ENCODE measurements around the gene RAB18. TPM values are rescaled to one million over a fixed set of nuclear protein-coding genes. Genes with fewer than 3 reads are reported as not detected.

The RAB18 gene
- total RNA-seq, 1 donor from 2014 or later = 162 TPM

DNA sequence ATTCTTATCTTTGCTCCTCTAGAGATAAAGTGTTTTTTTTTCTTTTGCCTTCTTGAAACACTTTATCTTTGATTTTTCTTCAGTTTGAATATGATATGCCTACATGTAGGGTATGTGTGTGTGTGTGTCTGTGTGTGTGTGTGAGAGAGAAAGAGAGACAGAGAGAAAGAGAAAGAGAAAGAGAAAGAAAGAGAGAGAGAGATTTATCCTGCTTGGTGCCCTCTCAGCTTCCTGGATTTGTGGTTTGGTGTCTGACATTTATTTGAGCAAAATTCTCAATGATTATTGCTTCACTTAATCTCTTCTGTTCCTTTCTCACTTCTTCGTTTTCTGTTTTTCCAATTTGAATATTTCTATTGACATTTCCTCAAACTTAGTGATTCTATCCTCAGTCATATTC is 60.3 kb downstream of the RAB18 start:
- DNase-seq (ENCODE audit: low read depth) (no peak), FAIRE-seq (no peak)
- no peaks in the 10 kb centered on the region for H3K36me3 ChIP-seq (ENCODE audit: insufficient read depth, low read length)
- H3K4me3 ChIP-seq (ENCODE audit: insufficient read depth, low read depth, low read length) = no peak overlapping the region
- no peak overlapping the region for H3K9ac ChIP-seq (ENCODE audit: low read length)
- H3K4me1 ChIP-seq (ENCODE audit: insufficient read depth, low read length) = no peaks in the 10 kb centered on the region
- no peaks in the 10 kb centered on the region for H3K27me3 ChIP-seq (ENCODE audit: insufficient read depth, low read length)
- H3K9me3 ChIP-seq (ENCODE audit: insufficient read depth, low read depth, low read length) = no peaks in the 10 kb centered on the region
- H3K4me2 ChIP-seq (ENCODE audit: low read length) = no peak overlapping the region
- H3K36me3 Mint-ChIP-seq (ENCODE audit: low read depth, unreplicated experiment) = peaks cover 6% of the 10 kb centered on the region
- no peak overlapping the region for H2AFZ ChIP-seq (ENCODE audit: low read depth, low read length)
- H3K4me1 Mint-ChIP-seq (ENCODE audit: low read depth, unreplicated experiment) = peaks cover 4% of the 10 kb centered on the region
- no peak overlapping the region for H3K4me3 Mint-ChIP-seq (ENCODE audit: unreplicated experiment)
- H3K9me3 Mint-ChIP-seq (ENCODE audit: unreplicated experiment) = peaks cover 2% of the 10 kb centered on the region
- H3K27ac Mint-ChIP-seq (ENCODE audit: unreplicated experiment) = no peak overlapping the region
- TF ChIP-seq EZH2 (IDR thresholded peaks at IDR 0.05; ENCODE audit: insufficient read depth, low read length) = no peak
- TF ChIP-seq, protein P1, sequence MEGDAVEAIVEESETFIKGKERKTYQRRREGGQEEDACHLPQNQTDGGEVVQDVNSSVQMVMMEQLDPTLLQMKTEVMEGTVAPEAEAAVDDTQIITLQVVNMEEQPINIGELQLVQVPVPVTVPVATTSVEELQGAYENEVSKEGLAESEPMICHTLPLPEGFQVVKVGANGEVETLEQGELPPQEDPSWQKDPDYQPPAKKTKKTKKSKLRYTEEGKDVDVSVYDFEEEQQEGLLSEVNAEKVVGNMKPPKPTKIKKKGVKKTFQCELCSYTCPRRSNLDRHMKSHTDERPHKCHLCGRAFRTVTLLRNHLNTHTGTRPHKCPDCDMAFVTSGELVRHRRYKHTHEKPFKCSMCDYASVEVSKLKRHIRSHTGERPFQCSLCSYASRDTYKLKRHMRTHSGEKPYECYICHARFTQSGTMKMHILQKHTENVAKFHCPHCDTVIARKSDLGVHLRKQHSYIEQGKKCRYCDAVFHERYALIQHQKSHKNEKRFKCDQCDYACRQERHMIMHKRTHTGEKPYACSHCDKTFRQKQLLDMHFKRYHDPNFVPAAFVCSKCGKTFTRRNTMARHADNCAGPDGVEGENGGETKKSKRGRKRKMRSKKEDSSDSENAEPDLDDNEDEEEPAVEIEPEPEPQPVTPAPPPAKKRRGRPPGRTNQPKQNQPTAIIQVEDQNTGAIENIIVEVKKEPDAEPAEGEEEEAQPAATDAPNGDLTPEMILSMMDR (IDR thresholded peaks at IDR 0.05; ENCODE audit: insufficient read depth, low read depth, low read length) = no peak
- H4K20me1 ChIP-seq (ENCODE audit: insufficient read depth, low read length) = no peaks in the 10 kb centered on the region
- H3K79me2 ChIP-seq (ENCODE audit: insufficient read depth, low read length) = no peaks in the 10 kb centered on the region
- no peaks in the 10 kb centered on the region for H3K27me3 Mint-ChIP-seq (ENCODE audit: low read depth, unreplicated experiment)
- H3K27ac ChIP-seq (ENCODE audit: low read depth, low read length) = no peak overlapping the region

DNA sequence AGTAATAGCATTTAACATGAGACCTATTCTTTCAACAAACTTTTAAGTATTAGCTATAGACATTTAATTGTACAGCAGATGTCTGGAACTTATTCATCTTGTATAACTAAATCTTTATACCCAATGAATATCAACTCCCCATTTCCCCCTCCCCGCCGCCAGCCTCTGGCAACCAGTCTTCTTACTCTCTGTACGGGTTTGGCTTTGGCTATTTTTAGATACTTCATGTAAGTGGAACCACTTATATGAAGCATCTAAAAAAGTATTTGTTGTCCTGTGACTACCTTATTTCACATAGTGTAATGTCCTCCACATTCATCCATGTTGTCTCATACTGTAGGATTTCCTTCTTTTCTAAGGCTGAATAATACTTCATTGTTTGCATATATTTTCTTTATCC is 60.8 kb downstream of the RAB18 start:
- Mint-ChIP-seq H3K4me3 (ENCODE audit: unreplicated experiment) (no peak overlapping the region), H3K36me3 (ENCODE audit: low read depth, unreplicated experiment) (peaks cover 8% of the 10 kb centered on the region), H3K27me3 (ENCODE audit: low read depth, unreplicated experiment) (no peaks in the 10 kb centered on the region), H3K27ac (ENCODE audit: unreplicated experiment) (no peak overlapping the region), H3K9me3 (ENCODE audit: unreplicated experiment) (peaks cover 2% of the 10 kb centered on the region), H3K4me1 (ENCODE audit: low read depth, unreplicated experiment) (peaks cover 4% of the 10 kb centered on the region)
- Histone ChIP-seq H3K36me3 (ENCODE audit: insufficient read depth, low read length) (no peaks in the 10 kb centered on the region), H3K27me3 (ENCODE audit: insufficient read depth, low read length) (no peaks in the 10 kb centered on the region), H3K9ac (ENCODE audit: low read length) (no peak overlapping the region), H4K20me1 (ENCODE audit: insufficient read depth, low read length) (no peaks in the 10 kb centered on the region), H3K27ac (ENCODE audit: low read depth, low read length) (no peak overlapping the region), H3K4me2 (ENCODE audit: low read length) (no peak overlapping the region), H3K4me1 (ENCODE audit: insufficient read depth, low read length) (no peaks in the 10 kb centered on the region), H3K79me2 (ENCODE audit: insufficient read depth, low read length) (no peaks in the 10 kb centered on the region), H3K4me3 (ENCODE audit: insufficient read depth, low read depth, low read length) (no peak overlapping the region), H3K9me3 (ENCODE audit: insufficient read depth, low read depth, low read length) (no peaks in the 10 kb centered on the region), H2AFZ (ENCODE audit: low read depth, low read length) (no peak overlapping the region)
- no peak for DNase-seq (ENCODE audit: low read depth)
- TF ChIP-seq, protein P1 (IDR thresholded peaks at IDR 0.05; ENCODE audit: insufficient read depth, low read depth, low read length) = no peak
- no peak for TF ChIP-seq EZH2 (IDR thresholded peaks at IDR 0.05; ENCODE audit: insufficient read depth, low read length)
- peak; percentile 5 for FAIRE-seq

DNA sequence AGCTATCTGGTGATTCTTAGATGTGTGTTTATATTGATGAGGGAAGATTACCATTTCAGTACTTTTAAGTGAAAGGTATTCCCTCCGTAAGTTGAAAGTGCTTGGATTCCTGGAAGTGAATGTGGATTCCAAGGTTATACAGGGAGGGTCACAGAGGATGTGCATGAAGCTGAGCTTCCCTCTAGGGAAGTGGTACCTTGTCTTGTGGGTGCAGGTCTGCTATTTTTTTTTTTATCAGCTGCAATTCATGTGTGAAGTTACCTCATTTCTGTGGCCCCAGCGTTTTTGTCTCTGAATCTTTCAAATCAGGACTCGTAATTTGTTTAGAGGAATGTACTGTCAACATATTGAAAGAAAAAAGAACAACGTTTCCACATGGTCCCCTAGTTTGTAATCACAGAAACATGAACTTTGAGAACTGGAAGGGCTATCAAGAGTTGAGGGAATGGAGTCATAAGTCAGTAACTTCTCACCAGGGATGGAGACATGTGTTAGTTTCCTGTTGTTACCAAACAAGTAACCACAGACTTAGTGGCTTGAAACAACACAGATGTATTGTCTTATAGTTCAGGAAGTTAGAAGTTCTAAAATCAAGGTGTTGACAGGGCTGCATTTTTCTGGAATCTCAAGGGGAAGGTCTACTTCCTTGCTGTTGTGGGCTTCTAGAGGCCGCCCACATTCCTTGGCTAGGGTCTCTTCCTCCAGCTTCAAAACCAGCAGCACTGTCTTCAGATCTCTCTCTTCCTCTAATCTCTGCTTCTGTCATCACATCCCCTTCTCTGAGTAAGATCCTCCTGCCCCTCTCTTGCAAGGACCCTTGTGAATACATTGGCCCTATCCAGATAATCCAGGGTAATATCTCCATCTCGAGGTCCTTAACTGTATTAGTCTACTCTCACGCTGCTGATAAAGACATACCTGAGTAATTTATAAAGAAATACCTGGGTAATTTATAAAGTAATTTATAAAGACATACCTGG is 64.4 kb downstream of the RAB18 start:
- no peaks in the 10 kb centered on the region for H3K79me2 ChIP-seq (ENCODE audit: insufficient read depth, low read length)
- no peak for DNase-seq (ENCODE audit: low read depth)
- no peaks in the 10 kb centered on the region for H3K27me3 ChIP-seq (ENCODE audit: insufficient read depth, low read length)
- H2AFZ ChIP-seq (ENCODE audit: low read depth, low read length) = no peak overlapping the region
- H3K4me1 Mint-ChIP-seq (ENCODE audit: low read depth, unreplicated experiment) = peaks cover 4% of the 10 kb centered on the region
- no peak for TF ChIP-seq EZH2 (IDR thresholded peaks at IDR 0.05; ENCODE audit: insufficient read depth, low read length)
- H3K4me3 ChIP-seq (ENCODE audit: insufficient read depth, low read depth, low read length) = no peak overlapping the region
- H3K27ac Mint-ChIP-seq (ENCODE audit: unreplicated experiment) = no peak overlapping the region
- peaks cover 2% of the 10 kb centered on the region for H3K9me3 Mint-ChIP-seq (ENCODE audit: unreplicated experiment)
- no peaks in the 10 kb centered on the region for H3K4me1 ChIP-seq (ENCODE audit: insufficient read depth, low read length)
- no peaks in the 10 kb centered on the region for H4K20me1 ChIP-seq (ENCODE audit: insufficient read depth, low read length)
- H3K9me3 ChIP-seq (ENCODE audit: insufficient read depth, low read depth, low read length) = no peaks in the 10 kb centered on the region
- H3K4me3 Mint-ChIP-seq (ENCODE audit: unreplicated experiment) = no peak overlapping the region
- no peak overlapping the region for H3K9ac ChIP-seq (ENCODE audit: low read length)
- FAIRE-seq = no peak
- H3K4me2 ChIP-seq (ENCODE audit: low read length) = no peak overlapping the region
- H3K27ac ChIP-seq (ENCODE audit: low read depth, low read length) = no peak overlapping the region
- H3K27me3 Mint-ChIP-seq (ENCODE audit: low read depth, unreplicated experiment) = no peaks in the 10 kb centered on the region
- no peaks in the 10 kb centered on the region for H3K36me3 ChIP-seq (ENCODE audit: insufficient read depth, low read length)
- H3K36me3 Mint-ChIP-seq (ENCODE audit: low read depth, unreplicated experiment) = peaks cover 14% of the 10 kb centered on the region

All from astrocyte (in vitro differentiated cells and primary cell).